ENCODE measurements around the gene SLAMF9. TPM values are rescaled to one million over a fixed set of nuclear protein-coding genes. Genes with fewer than 3 reads are reported as not detected.
"Not testable (repeated sequence)": the region's sequence is repeated elsewhere in the genome, so short reads cannot be mapped to it uniquely, and the experiment has no call there.

The SLAMF9 gene
- total and polyA plus RNA-seq, 2 donors (not counting 3 experiments of a cell fraction or from before 2014, with no cell fraction given): not detected

DNA sequence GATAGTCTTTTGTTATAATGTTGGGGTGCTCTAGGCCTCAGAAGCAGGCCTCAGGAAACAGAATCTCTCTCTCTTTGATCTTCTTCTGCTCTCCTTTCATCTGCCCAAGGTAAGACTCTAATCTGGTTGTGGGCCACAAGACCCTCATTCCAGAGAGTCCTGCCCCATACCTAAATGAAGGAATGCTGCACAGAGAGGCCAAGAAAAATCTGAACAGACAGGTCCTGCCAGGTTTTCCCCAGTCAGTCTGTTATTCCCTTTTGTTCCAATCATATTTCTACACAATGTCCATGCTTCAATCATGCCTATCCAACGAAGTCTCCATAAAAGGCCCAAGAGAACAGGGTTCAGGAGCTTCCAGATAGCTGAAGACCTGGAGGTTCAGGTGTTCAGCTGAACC lies 47.1 kb downstream of the SLAMF9 start:
- intact Hi-C loops (cut with micrococcal nuclease) (no loop called here), dilution Hi-C loops (cut with MboI; ENCODE audit: extremely low pct_ligation_motif_present, low sequenced_read_pairs) (no loop called here)
- ChIA-PET POLR2A (interaction anchor here (1.0 kb wide), 1 partner anchor 16 kb away, joined by 5 read pairs; no protein-coding TSS in a partner anchor), CTCF (interaction anchor here (1.0 to 1.6 kb wide), 3 partner anchors 13 to 101 kb away, joined by 3 to 4 read pairs (median 4); no protein-coding TSS in a partner anchor)
- no peaks in the 10 kb centered on the region for H3K9me1 ChIP-seq (replicated peaks; ENCODE audit: control insufficient read depth, extremely low read depth, insufficient read depth, low read length)
- H4K20me1 ChIP-seq (replicated peaks; ENCODE audit: control insufficient read depth, extremely low read depth, insufficient read depth, low read length): no peaks in the 10 kb centered on the region
- no peaks in the 10 kb centered on the region for H3K27me3 ChIP-seq (ENCODE audit: control insufficient read depth in 2 of 2, insufficient read depth in 2 of 2, low read length in 2 of 2)
- DNase-seq (ENCODE audit: low read depth, low spot score): no peak
- H3K9me3 ChIP-seq (replicated peaks; ENCODE audit: control insufficient read depth, insufficient read depth, low read length): no peaks in the 10 kb centered on the region
- no peak overlapping the region for H2AFZ ChIP-seq (ENCODE audit: low read depth, low read length)
- no peak overlapping the region for H3K4me2 ChIP-seq (ENCODE audit: insufficient read depth, low read length)
- no peaks in the 10 kb centered on the region for H3K79me2 ChIP-seq (ENCODE audit: control insufficient read depth, insufficient read depth, low read length)
- no peaks in the 10 kb centered on the region for H3K36me3 ChIP-seq (ENCODE audit: control insufficient read depth in 2 of 2, extremely low read depth in 1 of 2, insufficient read depth in 2 of 2, low read length in 2 of 2)
- no peak overlapping the region for H3K27ac ChIP-seq (ENCODE audit: insufficient read depth, low read depth, low read length)
- TF ChIP-seq EZH2 (IDR thresholded peaks at IDR 0.05; ENCODE audit: borderline replicate concordance, low read depth, low read length, severe bottlenecking): no peak
- TF ChIP-seq POLR2AphosphoS5 (IDR thresholded peaks at IDR 0.05; ENCODE audit: insufficient read depth, low read depth, low read length): no peak
- no peak for TF ChIP-seq POLR2A (IDR thresholded peaks at IDR 0.05; ENCODE audit: low read depth, low read length)
- no peak for TF ChIP-seq GATA2 (IDR thresholded peaks at IDR 0.05; ENCODE audit: insufficient read depth, insufficient read length, low read depth, low read length)
- TF ChIP-seq CTCF (IDR thresholded peaks at IDR 0.05; ENCODE audit: extremely low read depth in 1 of 2, insufficient read depth in 1 of 2, low read depth in 1 of 2, low read length in 2 of 2): no peak
- TF ChIP-seq FOS (IDR thresholded peaks at IDR 0.05; ENCODE audit: borderline replicate concordance, insufficient read depth, low read length): no peak
- TF ChIP-seq MAX (IDR thresholded peaks at IDR 0.05; ENCODE audit: insufficient read depth, insufficient read length): no peak
- no peak for TF ChIP-seq JUN (IDR thresholded peaks at IDR 0.05; ENCODE audit: borderline replicate concordance, insufficient read depth, insufficient read length, low read depth)
- TF ChIP-seq MYC (IDR thresholded peaks at IDR 0.05; ENCODE audit: low read depth, low read length): no peak
- no TSS peak for BruUV-seq (replicated peaks)
- FAIRE-seq: no peak
- no peak overlapping the region for H3K4me3 ChIP-seq (replicated peaks in 1 of 3; ENCODE audit: insufficient read depth in 1 of 3, low read depth in 1 of 3, low read length in 3 of 3)
- no peak overlapping the region for H3K9ac ChIP-seq (replicated peaks; ENCODE audit: extremely low read depth, insufficient read depth, low read length)
- H3K4me1 ChIP-seq (ENCODE audit: control insufficient read depth, extremely low read depth, insufficient read depth, low read length): peaks cover 20% of the 10 kb centered on the region

GRCh38 chr1:159904036-159904435 lies 50.0 kb downstream of the SLAMF9 start:
- H3K4me1 ChIP-seq (ENCODE audit: control insufficient read depth, extremely low read depth, insufficient read depth, low read length); H4K20me1 ChIP-seq (replicated peaks; ENCODE audit: control insufficient read depth, extremely low read depth, insufficient read depth, low read length); H2AFZ ChIP-seq (ENCODE audit: low read depth, low read length); H3K9me1 ChIP-seq (replicated peaks; ENCODE audit: control insufficient read depth, extremely low read depth, insufficient read depth, low read length); CTCF ChIA-PET; dilution Hi-C loops (cut with MboI; ENCODE audit: extremely low pct_ligation_motif_present, low sequenced_read_pairs); H3K4me2 ChIP-seq (ENCODE audit: insufficient read depth, low read length); DNase-seq (ENCODE audit: low read depth, low spot score); H3K79me2 ChIP-seq (ENCODE audit: control insufficient read depth, insufficient read depth, low read length); H3K36me3 ChIP-seq (ENCODE audit: control insufficient read depth in 2 of 2, extremely low read depth in 1 of 2, insufficient read depth in 2 of 2, low read length in 2 of 2); FAIRE-seq; POLR2A ChIA-PET; BruUV-seq (replicated peaks); H3K27me3 ChIP-seq (ENCODE audit: control insufficient read depth in 2 of 2, insufficient read depth in 2 of 2, low read length in 2 of 2); H3K9me3 ChIP-seq (replicated peaks; ENCODE audit: control insufficient read depth, insufficient read depth, low read length); H3K27ac ChIP-seq (ENCODE audit: insufficient read depth, low read depth, low read length); H3K9ac ChIP-seq (replicated peaks; ENCODE audit: extremely low read depth, insufficient read depth, low read length); H3K4me3 ChIP-seq (replicated peaks in 1 of 3; ENCODE audit: insufficient read depth in 1 of 3, low read depth in 1 of 3, low read length in 3 of 3); intact Hi-C loops (cut with micrococcal nuclease): not testable (repeated sequence)

All from endothelial cell of umbilical vein (primary cell).